ENCODE data around the gene REPS1.
"Not testable (repeated sequence)": the region's sequence is repeated elsewhere in the genome, so short reads cannot be mapped to it uniquely, and the experiment has no call there.

Gene REPS1

DNA sequence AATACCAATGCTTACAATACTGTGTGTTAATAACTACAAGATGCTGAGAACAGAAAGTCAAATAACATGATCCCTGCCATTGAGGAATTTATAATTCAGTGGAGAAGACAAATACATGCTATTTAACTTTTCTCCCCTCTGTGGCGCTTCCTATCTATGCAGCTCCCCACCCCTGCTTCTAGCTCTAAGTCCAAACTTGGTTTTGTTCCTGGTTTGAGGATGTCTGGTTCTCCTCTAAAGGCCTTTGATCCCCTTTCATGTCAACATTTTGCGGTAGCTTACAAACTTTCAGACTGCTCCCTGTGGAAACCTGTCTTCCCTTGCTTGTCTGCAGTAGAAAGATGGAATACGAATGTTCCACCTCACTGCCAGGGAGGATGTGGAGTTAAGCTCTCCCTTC is 18.4 kb upstream of the REPS1 start:
- no peak for DNase-seq (ENCODE audit: low read depth in 2 of 2)

DNA sequence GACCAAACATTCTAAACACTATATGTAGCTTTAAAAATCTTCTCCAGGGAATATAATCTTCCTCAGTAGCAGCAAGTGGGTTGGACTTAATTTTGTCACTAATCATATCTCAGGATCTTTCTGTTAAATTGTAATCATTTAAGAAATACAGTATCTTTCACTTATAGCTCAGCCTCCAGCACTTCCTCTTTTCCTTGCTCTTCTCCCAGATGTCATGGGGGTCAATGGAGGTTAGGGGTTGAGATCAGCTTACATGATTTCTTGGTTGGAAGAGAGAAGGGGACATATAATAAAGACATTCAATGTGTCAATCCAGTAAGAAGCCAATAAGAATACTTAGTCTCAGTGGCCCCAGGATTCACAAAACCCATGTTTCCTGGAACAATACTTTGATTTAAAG is 15.7 kb upstream of the REPS1 start:
- no peak for DNase-seq (ENCODE audit: low read depth in 2 of 2)

DNA sequence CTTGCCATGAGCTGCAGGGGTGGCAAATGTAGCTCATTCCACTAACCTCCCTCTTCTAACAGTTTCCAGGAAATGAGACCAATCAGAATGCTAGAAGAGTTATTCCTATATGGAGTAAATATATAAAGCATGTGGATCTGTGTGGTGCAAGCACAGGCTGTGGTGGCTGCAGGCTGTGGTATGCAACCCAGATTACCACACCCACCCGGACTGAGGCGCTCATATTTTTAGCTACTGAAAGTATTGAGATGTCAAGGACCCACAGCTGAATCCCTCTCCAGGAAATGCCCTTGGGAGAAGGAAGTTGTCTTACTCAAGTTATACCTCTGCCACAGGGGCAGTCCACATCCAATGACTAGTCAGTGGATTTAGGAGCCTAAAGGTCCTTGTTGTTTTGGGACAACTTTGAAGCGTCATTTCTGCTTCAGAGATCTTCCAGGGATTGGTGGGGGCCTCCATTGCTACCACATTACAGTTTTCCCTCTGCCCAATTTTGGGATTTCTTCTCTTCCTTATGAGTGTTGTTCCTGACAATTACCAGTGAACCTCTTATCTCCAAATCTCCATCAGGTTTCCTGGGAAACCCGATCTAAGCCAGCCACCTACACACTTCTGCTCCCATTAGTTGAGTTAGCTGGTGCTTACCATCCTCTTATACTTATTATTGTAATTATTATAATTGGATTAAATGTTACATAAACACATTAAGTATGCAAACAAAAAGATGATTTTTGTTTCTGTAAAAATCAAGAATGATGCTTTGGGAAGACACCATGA is 12.1 kb upstream of the REPS1 start:
- DNase-seq (ENCODE audit: low read depth in 2 of 2): no peak

DNA sequence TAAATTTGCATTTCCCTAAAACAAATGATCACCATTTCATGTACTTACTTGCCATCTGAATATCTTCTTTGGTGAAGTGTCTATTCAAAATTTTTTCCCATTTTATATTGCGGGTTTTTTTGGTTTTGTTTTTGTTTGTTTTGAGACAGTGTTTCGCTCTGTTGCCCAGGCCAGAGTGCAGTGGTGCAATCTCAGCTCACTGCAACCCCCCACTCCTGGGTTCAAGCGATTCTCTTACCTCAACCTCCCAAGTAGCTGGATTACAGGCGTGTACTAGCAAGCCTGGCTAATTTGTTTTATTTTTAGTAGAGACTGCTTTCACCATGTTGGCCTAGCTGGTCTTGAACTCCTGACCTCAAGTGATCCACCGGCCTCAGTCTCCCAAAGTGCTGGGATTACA is 9.1 kb upstream of the REPS1 start:
- no peak for DNase-seq (ENCODE audit: low read depth in 2 of 2)

DNA sequence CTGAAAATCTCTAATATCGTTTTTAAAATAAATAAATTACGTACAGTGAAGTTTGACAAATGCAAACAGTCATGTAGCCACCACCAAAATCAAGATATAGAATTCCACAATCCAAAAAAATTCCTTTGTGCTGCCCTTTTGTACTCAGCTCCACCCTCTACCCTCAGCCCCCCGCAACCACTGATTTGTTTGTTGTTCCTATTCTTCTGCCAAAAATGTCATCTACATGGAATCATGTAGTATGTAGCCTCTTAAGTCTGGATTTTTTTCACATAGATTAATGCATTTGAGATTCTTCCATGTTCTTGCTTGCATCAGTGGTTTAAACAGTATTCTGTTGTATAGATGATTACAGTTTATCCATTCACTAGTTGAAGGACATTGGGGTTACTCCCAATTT is 8.5 kb upstream of the REPS1 start:
- DNase-seq (ENCODE audit: low read depth in 2 of 2): no peak

DNA sequence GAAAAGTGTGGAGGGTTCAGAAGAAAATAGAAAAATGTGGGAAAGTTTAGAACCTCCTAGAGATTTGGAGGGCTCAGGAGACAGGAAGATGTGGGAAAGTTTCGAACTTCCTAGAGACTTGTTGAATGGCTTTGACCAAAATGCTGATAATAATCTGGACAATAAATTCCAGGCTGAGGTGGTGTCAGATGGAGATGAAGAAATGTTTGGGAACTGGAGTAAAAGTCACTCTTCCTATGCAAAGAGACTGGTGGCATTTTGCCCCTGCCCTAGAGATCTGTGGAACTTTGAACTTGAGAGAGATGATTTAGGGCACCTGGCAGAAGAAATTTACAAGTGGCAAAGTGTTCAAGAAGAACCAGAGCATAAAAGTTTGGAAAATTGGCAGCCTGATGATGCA is 5.4 kb upstream of the REPS1 start:
- not testable (repeated sequence) for DNase-seq (ENCODE audit: low read depth in 2 of 2)

DNA sequence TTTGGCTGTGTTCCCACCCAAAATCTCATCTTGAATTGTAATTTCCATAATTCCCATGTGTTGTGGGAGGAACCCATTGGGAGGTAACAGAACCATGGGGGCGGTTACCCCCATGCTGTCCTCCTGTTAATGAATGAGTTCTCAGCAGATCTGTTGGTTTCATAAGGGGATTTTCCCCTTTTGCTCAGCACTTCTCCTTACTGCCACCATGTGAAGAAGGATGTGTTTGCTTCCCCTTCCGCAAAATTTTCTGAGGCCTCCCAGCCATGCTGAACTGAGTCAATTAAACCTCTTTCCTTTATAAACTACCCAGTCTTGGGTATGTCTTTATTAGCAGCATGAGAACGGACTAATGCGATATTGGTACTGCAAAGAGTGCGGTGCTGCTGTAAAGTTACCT is 4.9 kb upstream of the REPS1 start:
- DNase-seq (ENCODE audit: low read depth in 2 of 2): not testable (repeated sequence)

DNA sequence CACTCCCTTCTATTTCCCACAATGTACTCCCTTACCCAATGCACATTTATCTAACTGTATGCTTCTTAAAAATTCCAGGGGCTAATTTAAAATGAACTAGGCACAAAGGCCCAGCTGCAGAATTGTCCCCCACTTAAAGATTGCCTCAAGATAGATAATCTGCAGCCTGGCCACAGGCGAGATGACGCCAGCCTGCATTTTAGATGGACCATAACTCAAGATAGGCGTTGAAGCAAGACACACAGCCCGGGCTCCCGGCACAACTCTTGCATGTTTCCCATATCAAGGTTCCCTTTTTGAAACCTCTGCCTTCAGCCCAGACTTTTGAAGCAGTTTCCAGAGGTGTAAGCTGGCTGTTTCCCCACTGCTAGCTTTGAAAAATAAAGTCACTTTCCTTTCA is 3.2 kb upstream of the REPS1 start:
- no peak for DNase-seq (ENCODE audit: low read depth in 2 of 2)

DNA sequence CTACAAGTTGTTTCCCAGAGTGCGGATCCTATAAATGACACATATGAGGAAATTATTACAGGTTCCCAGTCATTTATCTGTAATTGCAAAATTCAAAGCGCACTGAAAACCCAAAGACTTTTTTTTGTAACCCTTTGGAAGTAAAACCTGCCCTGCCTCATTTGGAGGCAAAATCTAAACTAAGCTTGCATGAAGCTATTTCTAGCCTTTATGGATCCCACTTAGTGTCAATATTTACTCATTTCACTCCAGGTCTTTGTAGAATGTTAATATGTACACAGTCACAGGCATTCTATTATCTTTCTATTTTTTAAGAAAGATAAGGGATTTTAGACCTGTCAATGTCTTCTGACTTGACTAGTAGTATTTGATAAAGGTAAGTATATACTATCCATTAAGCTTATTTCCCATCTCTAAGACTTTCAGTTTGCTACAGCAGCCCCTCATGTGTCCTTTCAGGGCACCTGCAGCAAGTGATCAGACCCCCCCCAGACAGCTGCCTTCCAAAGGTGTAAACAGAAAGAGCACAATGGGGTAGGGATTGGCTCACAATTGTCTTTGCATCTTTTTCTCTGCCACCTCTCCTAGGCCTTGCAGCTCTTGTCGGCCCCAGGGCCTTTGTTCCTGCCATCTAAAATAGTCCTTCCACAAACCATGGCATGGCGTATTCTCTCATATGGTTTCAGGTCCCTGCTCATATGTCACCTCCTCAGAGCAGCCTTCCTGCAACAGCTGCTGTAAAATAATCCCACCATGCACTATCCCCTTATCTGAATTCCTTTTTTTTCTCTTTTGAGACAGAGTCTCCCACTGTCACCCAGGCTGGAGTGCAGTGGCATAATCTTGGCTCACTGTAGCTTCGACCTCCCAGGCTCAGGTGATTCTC is 1.3 kb upstream of the REPS1 start:
- no peak for DNase-seq (ENCODE audit: low read depth in 2 of 2)

DNA sequence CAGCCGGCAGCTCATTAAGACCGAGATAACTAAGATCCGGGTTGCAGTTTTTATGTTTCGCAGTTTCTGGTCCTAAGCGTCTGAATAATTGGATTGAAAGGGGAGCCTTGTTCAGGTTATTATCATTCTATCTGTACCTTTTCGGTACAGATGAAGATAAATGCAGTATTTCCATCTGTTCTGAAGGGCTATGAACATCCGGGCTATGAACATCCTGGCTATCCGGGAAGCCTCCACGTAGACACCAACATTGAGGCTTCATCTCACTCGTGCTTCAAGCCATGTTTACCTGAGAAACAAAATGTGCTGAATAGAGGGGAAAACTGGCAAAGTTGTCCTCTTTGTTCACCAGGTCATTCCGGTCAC is 399 bp upstream of the REPS1 start:
- no peak for DNase-seq (ENCODE audit: low read depth in 2 of 2)

DNA sequence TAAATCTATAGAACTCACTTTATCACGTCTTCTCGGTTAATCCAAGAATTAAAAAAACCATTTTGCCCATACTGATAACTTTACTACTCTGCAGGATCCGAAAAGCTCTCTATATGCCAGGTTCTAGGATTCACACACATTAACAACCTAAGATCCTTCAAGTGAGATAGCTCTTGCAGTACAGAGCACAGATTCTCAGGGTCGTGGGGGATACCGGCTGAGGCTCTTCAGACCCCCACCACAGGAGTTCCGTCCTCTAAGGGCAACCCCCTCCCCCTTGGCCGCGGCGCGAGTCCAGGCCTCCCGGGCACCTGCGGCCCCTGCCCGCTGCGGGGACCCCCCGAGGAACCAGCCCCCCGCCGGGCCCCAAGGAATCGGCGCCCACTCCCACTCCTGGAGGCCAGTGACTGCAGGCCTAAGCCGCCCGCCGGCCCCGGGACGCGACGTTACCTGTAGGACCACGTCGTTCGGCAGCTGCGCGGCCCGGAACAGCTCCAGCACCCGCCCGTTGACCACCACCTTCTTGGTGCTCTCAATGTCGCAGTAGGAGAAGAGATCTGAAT is 892 bp downstream of the REPS1 start:
- no peak for DNase-seq (ENCODE audit: low read depth in 2 of 2)

DNA sequence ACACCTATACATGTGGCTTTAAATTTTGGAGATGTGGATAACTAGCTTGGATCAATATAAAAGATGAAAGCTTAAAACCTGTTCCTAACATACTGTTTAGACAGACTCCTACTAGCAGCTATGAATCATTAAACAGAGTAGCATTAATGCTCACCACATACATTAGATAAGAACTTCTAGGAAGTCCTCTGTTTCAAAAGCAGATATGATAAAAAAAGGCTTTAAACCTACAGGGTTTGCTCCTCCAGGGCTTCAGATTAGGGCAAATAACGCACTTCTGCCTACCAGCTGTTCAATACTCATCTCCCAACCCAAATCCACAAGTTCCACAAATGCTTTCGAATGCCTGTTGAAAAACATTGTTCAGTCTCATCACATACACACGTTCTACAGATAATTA is 1.5 kb downstream of the REPS1 start:
- no peak for DNase-seq (ENCODE audit: low read depth in 2 of 2)

DNA sequence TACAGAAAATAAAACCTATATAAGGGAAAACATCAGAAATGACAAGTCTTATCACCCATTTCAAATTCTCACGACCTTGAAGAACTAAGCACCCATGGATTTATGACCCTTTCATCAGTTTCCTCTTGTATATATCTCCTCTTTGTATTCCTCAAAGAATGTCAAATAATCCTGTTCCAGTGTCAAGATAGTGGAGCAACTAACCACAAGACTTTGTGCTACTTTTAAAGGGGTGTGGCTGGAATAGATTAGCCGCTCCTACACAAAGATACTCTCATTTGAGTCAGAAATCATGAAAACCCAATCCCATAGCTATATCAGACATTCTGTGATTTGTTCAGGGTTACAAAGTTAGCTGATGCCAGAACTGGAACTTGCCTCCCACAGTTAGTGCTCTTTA is 6.6 kb downstream of the REPS1 start:
- no peak for DNase-seq (ENCODE audit: low read depth in 2 of 2)

DNA sequence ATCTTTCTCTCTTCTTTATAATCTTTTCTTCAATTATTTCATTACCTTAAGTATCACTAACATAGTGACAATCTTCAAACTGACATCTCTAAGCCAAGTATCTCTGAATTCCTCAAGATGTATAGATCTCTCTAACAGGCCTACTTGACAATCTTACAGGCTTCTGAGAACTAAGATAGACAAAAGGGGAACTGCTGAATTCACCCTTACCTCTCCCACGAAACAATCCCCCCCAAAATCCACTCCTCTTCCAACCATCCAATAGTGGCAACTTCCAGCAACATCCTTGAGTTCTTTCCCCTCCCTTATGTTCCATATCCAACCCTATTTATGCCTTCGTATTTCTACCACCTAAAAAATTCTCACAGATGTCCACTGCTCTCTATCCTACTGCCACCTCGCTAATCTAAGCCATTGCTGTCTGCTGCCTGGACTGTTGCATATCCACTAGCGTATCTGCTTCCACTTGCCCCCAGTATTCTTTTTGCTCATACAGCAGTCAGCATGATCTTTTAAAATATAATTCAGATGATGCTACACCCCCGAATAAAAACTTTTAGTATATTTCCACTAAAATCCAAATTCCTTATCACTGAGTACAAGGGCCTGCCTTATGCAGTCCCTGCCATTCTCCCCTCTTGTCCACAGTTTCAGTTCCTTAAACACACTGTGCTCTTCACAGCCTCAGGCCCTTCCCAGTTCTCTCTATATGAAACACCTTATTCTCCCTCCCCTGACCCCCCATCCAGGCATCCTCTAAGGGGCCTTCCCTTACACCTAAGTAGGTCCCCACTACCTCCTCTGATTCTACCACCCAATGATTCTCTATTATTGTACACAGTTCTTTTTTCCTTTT is 8.0 kb downstream of the REPS1 start:
- DNase-seq (ENCODE audit: low read depth in 2 of 2): no peak

DNA sequence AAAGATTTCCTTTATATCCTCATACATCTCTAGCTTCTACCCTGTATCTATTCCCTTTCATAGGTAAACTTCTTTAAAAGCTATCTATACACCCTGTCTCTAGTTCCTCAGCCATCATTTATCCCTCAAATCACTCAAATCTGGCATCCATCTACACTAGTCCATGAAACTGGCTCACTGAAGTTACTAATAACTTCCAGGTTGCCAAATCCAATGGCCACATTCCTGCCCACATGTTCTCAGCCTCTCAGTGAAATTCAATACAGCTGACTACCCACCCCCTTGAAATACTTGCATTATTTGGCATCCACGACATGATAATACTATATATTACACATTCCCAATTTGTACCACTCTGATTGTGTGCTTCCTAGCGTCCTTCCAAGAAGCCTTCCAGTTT is 8.7 kb downstream of the REPS1 start:
- no peak for DNase-seq (ENCODE audit: low read depth in 2 of 2)

DNA sequence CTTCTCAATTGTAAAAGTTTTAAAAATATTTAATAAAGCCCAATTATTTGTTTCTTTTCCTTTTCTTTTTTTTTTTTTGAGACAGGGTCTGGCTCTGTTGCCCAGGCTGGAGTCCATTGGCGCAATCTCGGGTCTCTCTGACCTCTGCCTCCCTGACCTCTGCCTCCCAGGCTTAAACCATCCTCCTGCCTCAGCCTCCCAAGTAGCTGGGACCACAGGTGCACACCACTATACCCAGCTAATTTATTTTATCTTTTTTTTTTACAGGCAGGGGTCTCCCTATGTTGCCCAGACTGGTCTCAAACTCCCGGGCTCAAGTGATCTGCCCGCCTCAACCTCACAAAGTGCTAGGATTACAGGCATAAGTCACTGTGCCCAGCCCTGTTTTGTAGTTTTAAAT is 9.8 kb downstream of the REPS1 start:
- DNase-seq (ENCODE audit: low read depth in 2 of 2): no peak

DNA sequence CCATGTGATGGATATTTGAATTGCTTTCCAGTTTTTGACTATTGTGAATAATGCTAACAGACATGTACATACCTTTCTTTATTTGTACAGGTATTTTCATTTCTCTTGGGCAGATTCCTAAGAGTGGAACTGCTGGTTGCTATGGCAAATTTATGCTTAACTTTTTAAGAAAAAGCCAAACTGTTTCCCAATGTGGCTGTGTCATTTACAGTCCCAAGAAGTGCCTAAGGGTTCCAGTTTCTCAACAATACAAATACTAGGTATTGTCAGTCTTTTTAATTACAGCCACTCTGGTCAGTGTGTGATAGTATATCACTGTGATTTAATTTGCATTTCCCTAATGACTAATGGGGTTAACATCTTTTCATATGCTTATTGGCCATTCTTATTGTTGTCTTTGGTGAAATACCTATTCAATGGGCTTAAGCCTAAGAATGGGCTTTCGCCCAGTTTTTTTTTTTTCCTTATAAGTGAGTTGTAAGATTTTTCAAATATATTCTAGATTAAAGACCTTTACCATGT is 10.3 kb downstream of the REPS1 start:
- no peak for DNase-seq (ENCODE audit: low read depth in 2 of 2)

DNA sequence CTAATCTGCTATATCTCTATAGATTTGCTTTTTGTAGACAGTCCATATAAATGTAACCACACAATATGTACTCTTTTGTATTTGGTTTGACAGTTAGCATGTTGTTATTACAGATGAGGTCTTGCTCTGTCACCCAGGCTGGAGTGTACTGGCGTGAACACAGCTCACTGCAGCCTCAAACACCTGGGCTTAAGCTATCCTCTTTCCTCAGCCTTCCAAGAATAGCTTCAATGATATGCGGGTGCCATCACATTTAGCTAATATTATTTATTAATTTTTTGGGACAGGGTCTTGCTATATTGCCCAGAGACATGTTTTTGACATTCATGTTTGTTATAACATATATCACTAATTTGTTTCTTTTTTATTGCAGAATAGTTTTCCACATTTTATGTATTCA is 10.8 kb downstream of the REPS1 start:
- DNase-seq (ENCODE audit: low read depth in 2 of 2): no peak

DNA sequence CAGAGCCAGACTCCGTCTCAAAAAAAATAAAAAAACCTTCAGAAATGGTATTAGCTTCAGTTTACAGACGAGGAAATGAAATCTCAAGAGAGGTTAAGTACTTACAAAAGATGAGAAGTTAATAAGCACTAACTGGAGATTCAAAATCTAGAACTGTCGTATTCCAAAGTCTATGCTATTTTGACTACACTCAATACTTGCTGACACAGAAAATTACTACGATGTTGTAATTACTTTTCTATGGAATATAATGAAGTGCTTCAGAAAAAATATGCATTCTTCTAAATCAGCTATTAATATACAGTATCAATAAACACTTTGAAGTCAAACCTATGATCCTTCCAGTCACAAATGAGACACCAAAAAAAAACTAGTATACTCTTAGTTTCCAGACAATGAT is 12.2 kb downstream of the REPS1 start:
- DNase-seq (ENCODE audit: low read depth in 2 of 2): no peak

DNA sequence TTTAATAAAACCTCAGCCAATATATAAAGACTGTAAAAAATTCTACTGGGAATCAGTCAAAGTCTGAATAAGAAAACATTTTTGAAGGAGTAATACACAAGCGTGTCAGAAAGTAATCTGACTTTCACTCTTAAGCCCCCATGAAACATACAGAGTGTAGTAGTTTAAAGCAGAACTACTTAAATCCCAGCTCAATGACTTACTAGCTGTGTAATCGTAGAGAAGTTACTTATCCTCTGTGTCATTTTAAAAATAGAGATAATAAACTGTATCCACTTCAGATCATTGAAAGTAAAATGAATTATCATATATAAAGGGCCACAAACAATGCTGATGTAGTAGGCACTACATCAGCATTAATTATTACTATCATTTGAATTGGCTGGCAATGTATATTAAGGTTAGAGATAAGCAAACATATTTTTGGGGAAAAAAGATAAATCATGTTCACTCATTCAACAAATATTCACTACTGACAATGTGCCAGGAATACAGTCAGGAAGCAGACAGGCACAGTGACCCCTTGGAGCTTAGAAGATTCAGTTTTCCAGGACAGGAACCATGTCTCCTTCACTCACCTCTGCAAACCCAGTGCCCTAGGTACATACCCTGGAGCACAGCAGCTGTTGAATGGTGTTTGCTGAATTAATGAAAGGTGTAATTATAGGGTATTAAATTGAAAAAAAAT is 14.4 kb downstream of the REPS1 start:
- DNase-seq (ENCODE audit: low read depth in 2 of 2): no peak

DNA sequence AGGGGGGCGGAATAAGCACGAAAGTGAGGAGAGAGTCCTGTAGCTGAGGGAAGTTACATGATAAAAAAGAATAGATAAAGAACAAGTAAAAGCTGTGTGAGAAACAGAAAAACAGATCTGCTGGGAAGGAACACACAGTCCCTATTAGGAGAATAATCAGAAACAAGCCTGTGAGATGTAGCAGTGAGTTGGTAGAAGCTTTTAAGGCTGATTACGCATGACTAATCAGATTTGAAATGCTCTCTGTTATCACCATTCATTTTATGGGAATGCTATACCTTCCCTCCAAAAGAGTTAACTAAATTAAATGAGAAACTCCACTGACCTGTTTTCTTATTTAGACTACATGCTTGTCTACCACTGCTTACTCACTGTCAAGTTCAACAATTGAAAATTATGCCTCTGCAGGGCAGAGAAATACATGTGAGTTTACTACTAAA is 15.8 kb downstream of the REPS1 start:
- no peak for DNase-seq (ENCODE audit: low read depth in 2 of 2)
